PC-3 (cell line): ENCODE results near the gene PRC1. TPM values are rescaled to one million over a fixed set of nuclear protein-coding genes. Genes with fewer than 3 reads are reported as not detected.
A peak's percentile ranks its signal among the peaks of the same experiment; 100 is the strongest.

ENCODE experiments used
- ATAC-seq: fragments of 200-7000 bp; cut with Tn5 transposase; 2 replicates; pipeline ENCODE4 v1.9.1; 2020; ENCODE audit warnings: mild to moderate bottlenecking, moderate library complexity
- BruUV-seq: library from RNA; stranded (reverse); fragments of 400-500 nt; replicated peaks from 2 replicates; lab custom pipeline; 2021; lab: Mats Ljungman, UMichigan
- CTCF ChIA-PET: fragments of 300-600 bp; sonication (Branson Sonifier 250); formaldehyde crosslinking; loops from one replicate; lab custom pipeline; 2022; ENCODE audit warnings: antibody characterized with exemption; lab: Charles Lee
- POLR2A ChIA-PET: fragments of 300-600 bp; sonication (Branson Sonifier 250); formaldehyde crosslinking; loops from one replicate; lab custom pipeline; 2022; ENCODE audit warnings: antibody characterized with exemption; ENCODE audit not compliant: unreplicated experiment; lab: Charles Lee
- DNase-seq: peaks from one replicate; pipeline ENCODE4 v3.0.0-alpha.2; 2015
- H2AFZ ChIP-seq: fragments of 300-600 bp; sonication (generic); 2 replicates; pipeline ENCODE4 v1.6.0; 2016; ENCODE audit warnings: antibody characterized with exemption, low read length
- H3F3A ChIP-seq: fragments of 300-600 bp; sonication (generic); one replicate; pipeline ENCODE4 v1.6.0; 2017; ENCODE audit warnings: antibody characterized with exemption, low read length, control low read depth, mild to moderate bottlenecking; ENCODE audit not compliant: unreplicated experiment
- H3K27ac ChIP-seq: fragments of 300-600 bp; sonication (generic); 2 replicates; pipeline ENCODE4 v1.5.1; 2016; ENCODE audit warnings: mild to moderate bottlenecking, low read length
- H3K27me3 ChIP-seq: fragments of 300-600 bp; sonication (generic); 2 replicates; pipeline ENCODE4 v1.6.1; 2016; ENCODE audit warnings: low read length, mixed read lengths
- H3K36me3 ChIP-seq: fragments of 300-600 bp; sonication (generic); 2 replicates; pipeline ENCODE4 v1.6.1; 2016; ENCODE audit warnings: low read depth, mixed run types, low read length, mixed read lengths
- H3K4me1 ChIP-seq: fragments of 300-600 bp; sonication (generic); 2 replicates; pipeline ENCODE4 v1.5.1; 2016; ENCODE audit warnings: low read length; ENCODE audit not compliant: insufficient read depth
- H3K4me2 ChIP-seq: fragments of 300-600 bp; sonication (generic); 2 replicates; pipeline ENCODE4 v1.6.0; 2016; ENCODE audit warnings: low read length
- H3K4me3 ChIP-seq: fragments of 300-600 bp; sonication (generic); 2 replicates; pipeline ENCODE4 v1.5.1; 2016; ENCODE audit warnings: mild to moderate bottlenecking, low read length, mixed read lengths
- H3K79me2 ChIP-seq: fragments of 300-600 bp; sonication (generic); 2 replicates; pipeline ENCODE4 v1.6.1; 2017; ENCODE audit warnings: low read length, mixed read lengths
- H3K9ac ChIP-seq: fragments of 300-600 bp; sonication (generic); 2 replicates; pipeline ENCODE4 v1.6.0; 2016; ENCODE audit warnings: mild to moderate bottlenecking, low read length
- H3K9me2 ChIP-seq: fragments of 300-600 bp; sonication (generic); replicated peaks from 2 replicates; pipeline ENCODE4 v1.6.1; 2016; ENCODE audit warnings: mixed run types, low read length, mixed read lengths
- H3K9me3 ChIP-seq: fragments of 300-600 bp; sonication (generic); 2 replicates; pipeline ENCODE4 v1.6.1; 2016; ENCODE audit warnings: low read length, mixed read lengths
- H4K20me1 ChIP-seq: fragments of 300-600 bp; sonication (generic); 2 replicates; pipeline ENCODE4 v1.6.1; 2016; ENCODE audit warnings: low read length, mixed read lengths
- EZH2 ChIP-seq: fragments of 300-600 bp; sonication (generic); IDR thresholded peaks from one replicate; pipeline ENCODE4 v1.6.1; 2017; ENCODE audit warnings: antibody characterized with exemption, mild to moderate bottlenecking, low read length; ENCODE audit not compliant: unreplicated experiment
- EZH2phosphoT487 ChIP-seq: fragments of 300-600 bp; sonication (generic); IDR thresholded peaks from 2 replicates; pipeline ENCODE4 v1.6.1; 2018; ENCODE audit warnings: mild to moderate bottlenecking, antibody characterized with exemption, low read length, borderline replicate concordance
- intact Hi-C: fragments of 100-400 bp; cut with micrococcal nuclease; formaldehyde crosslinking; loops from 2 replicates; pipeline ENCODE4 v1.9.0; 2023
- total RNA-seq: library from RNA; depleted of rRNA; stranded (reverse); fragments of >200 nt; gene quantifications from 2 replicates; pipeline ENCODE4 v1.2.3, GENCODE V29; 2014
- TF ChIP-seq, protein P1 (sequence below): fragments of 300-600 bp; sonication (generic); conservative IDR thresholded peaks from 2 replicates; pipeline ENCODE4 v1.5.1; 2017; ENCODE audit warnings: antibody characterized with exemption, low read depth, mild to moderate bottlenecking, low read length

PRC1 gene
- total RNA-seq, 1 experiment from 2014 or later: 236 TPM

GRCh38 chr15:91032919-91033803, 38.8 kb upstream of the PRC1 start:
- peak overlapping the region; percentile 53; the same call in 1 of the 2 replicates for H2AFZ ChIP-seq
- BruUV-seq: no TSS peak
- no peak overlapping the region for H3K4me3 ChIP-seq
- H4K20me1 ChIP-seq: no peaks in the 10 kb centered on the region
- H3K27me3 ChIP-seq: no peaks in the 10 kb centered on the region; the same call in 1 of the 2 replicates
- no peak overlapping the region for H3K9ac ChIP-seq
- ATAC-seq: peak; percentile 87
- intact Hi-C loops: loop anchor here (2.0 to 10.0 kb wide), 2 partner anchors 76 to 98 kb away; partner anchors contain the start of genes HDDC3 and UNC45A
- TF ChIP-seq EZH2 (no peak), EZH2phosphoT487 (no peak)
- TF ChIP-seq, protein P1, sequence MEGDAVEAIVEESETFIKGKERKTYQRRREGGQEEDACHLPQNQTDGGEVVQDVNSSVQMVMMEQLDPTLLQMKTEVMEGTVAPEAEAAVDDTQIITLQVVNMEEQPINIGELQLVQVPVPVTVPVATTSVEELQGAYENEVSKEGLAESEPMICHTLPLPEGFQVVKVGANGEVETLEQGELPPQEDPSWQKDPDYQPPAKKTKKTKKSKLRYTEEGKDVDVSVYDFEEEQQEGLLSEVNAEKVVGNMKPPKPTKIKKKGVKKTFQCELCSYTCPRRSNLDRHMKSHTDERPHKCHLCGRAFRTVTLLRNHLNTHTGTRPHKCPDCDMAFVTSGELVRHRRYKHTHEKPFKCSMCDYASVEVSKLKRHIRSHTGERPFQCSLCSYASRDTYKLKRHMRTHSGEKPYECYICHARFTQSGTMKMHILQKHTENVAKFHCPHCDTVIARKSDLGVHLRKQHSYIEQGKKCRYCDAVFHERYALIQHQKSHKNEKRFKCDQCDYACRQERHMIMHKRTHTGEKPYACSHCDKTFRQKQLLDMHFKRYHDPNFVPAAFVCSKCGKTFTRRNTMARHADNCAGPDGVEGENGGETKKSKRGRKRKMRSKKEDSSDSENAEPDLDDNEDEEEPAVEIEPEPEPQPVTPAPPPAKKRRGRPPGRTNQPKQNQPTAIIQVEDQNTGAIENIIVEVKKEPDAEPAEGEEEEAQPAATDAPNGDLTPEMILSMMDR: peak; percentile 61
- H3K9me3 ChIP-seq: no peaks in the 10 kb centered on the region
- no peaks in the 10 kb centered on the region for H3K4me1 ChIP-seq
- no peaks in the 10 kb centered on the region for H3K36me3 ChIP-seq
- H3K9me2 ChIP-seq: no peaks in the 10 kb centered on the region
- H3K4me2 ChIP-seq: no peak overlapping the region
- DNase-seq: peak; percentile 76
- no peak overlapping the region for H3K27ac ChIP-seq
- POLR2A ChIA-PET: interaction anchor here (0.8 kb wide), 1 partner anchor 11 kb away, joined by 3 read pairs; the partner anchor contains the start of gene VPS33B
- no peaks in the 10 kb centered on the region for H3K79me2 ChIP-seq
- CTCF ChIA-PET: interaction anchor here (1.0 to 1.2 kb wide), 2 partner anchors 76 to 239 kb away, joined by 3 to 4 read pairs; no protein-coding TSS in a partner anchor
- no peaks in the 10 kb centered on the region for H3F3A ChIP-seq

DNA sequence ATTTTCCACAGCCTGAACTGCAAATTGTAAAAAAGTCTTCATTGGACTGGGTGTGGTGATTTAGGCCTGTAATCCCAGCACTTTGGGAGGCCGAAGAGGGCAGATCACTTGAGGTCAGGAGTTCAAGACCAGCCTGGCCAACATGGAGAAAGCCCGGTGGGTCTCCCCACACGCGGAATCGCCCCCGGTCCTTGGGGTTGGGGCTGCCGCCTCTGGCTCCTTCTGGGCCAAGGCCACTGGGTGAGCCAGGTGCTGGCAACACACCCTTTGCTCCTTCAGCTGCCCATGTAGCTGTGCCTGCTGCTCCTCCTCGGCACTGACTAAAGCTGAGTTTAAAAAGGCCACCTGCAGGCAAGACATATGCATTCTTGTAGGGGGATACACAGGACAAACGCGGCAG, 37.5 kb upstream of the PRC1 start:
- CTCF ChIA-PET: no interaction called here
- POLR2A ChIA-PET: no interaction called here
- Histone ChIP-seq H3K4me1 (no peaks in the 10 kb centered on the region), H3K36me3 (no peaks in the 10 kb centered on the region), H3K9me2 (no peaks in the 10 kb centered on the region), H3F3A (no peaks in the 10 kb centered on the region), H3K27ac (no peak overlapping the region), H3K79me2 (no peaks in the 10 kb centered on the region), H3K9me3 (no peaks in the 10 kb centered on the region), H3K27me3 (no peaks in the 10 kb centered on the region; the same call in 1 of the 2 replicates), H4K20me1 (no peaks in the 10 kb centered on the region), H3K9ac (no peak overlapping the region), H2AFZ (no peak overlapping the region), H3K4me2 (no peak overlapping the region), H3K4me3 (no peak overlapping the region)
- TF ChIP-seq, protein P1: no peak
- TF ChIP-seq EZH2 (no peak), EZH2phosphoT487 (no peak)
- BruUV-seq: no TSS peak
- intact Hi-C loops: loop anchor here (2.0 to 10.0 kb wide), 2 partner anchors 75 to 97 kb away; partner anchors contain the start of genes HDDC3 and UNC45A
- ATAC-seq: no peak
- no peak for DNase-seq

DNA sequence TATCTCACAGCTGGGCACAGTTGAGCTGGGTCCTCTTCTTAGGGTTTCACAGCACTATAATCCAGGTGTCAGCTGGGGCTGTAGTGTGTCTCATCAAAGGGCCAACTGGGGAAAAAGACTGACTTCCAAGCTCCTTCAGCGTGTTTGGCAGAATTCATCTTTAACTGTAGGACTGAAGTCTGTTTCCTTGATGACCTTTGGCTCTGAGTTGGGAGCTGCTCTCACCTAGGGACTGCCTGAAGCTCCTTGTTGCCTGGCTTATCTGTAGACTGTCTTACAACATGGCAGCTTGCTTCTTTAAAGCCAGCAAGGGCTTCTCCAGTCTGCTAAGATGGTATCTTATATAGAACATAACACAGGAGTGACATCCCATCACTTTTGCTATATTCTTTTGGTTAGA, 33.3 kb upstream of the PRC1 start:
- no peaks in the 10 kb centered on the region for H3K9me2 ChIP-seq
- no TSS peak for BruUV-seq
- H3K4me2 ChIP-seq: no peak overlapping the region
- no peak overlapping the region for H3K27ac ChIP-seq
- ATAC-seq (no peak), DNase-seq (no peak)
- peaks cover 6% of the 10 kb centered on the region for H3K4me1 ChIP-seq
- intact Hi-C loops: no loop called here
- no peaks in the 10 kb centered on the region for H3F3A ChIP-seq
- H3K9ac ChIP-seq: no peak overlapping the region
- no peak overlapping the region for H3K4me3 ChIP-seq
- H3K36me3 ChIP-seq: no peaks in the 10 kb centered on the region
- POLR2A ChIA-PET: no interaction called here
- H3K9me3 ChIP-seq: no peaks in the 10 kb centered on the region
- H3K27me3 ChIP-seq: no peaks in the 10 kb centered on the region
- H2AFZ ChIP-seq: no peak overlapping the region
- CTCF ChIA-PET: no interaction called here
- H4K20me1 ChIP-seq: no peaks in the 10 kb centered on the region
- TF ChIP-seq EZH2 (no peak), EZH2phosphoT487 (no peak)
- TF ChIP-seq, protein P1: no peak
- no peaks in the 10 kb centered on the region for H3K79me2 ChIP-seq
